Cardiac muscle cell (in vitro differentiated cells and primary cell): ENCODE measurements around the gene RSAD2. TPM values are rescaled to one million over a fixed set of nuclear protein-coding genes. Genes with fewer than 3 reads are reported as not detected.
A peak's percentile ranks its signal among the peaks of the same experiment; 100 is the strongest.

Experiments
- DNase-seq, 2 donors: peaks; one replicate each; pipeline versions ENCODE4 v3.0.0 to v3.0.0-alpha.2; 2010 to 2017; ENCODE audit warnings: low read depth in 1 of 2, low spot score in 1 of 2
- H3K27ac ChIP-seq: fragments of 200-600 bp; sonication (generic); 2 replicates; pipeline ENCODE4 v1.5.1; 2016
- H3K27me3 ChIP-seq: fragments of 200-600 bp; sonication (generic); 2 replicates; pipeline ENCODE4 v1.6.0; 2016; ENCODE audit warnings: control low read depth
- H3K36me3 ChIP-seq: fragments of 200-600 bp; sonication (generic); 2 replicates; pipeline ENCODE4 v1.5.1; 2016; ENCODE audit warnings: control low read depth
- H3K4me1 ChIP-seq: fragments of 200-600 bp; sonication (generic); 2 replicates; pipeline ENCODE4 v1.8.1; 2017; ENCODE audit warnings: low read depth, mild to moderate bottlenecking, mixed run types
- H3K4me3 ChIP-seq: fragments of 200-600 bp; sonication (generic); 2 replicates; pipeline ENCODE4 v1.5.1; 2016; ENCODE audit warnings: mild to moderate bottlenecking
- H3K9me3 ChIP-seq: fragments of 200-600 bp; sonication (generic); 2 replicates; pipeline ENCODE4 v1.5.1; 2017; ENCODE audit warnings: low read depth, mild to moderate bottlenecking, control low read depth
- CTCF ChIP-seq: IDR thresholded peaks from 2 replicates; pipeline ENCODE4 v1.5.1; 2012; ENCODE audit warnings: low read depth, mild to moderate bottlenecking, low read length
- polyA plus RNA-seq: library from polyadenylated mRNA; unstranded; fragments of >200 nt; fragmentation: Nextera tagmentation; extraction: Ambion mirVana; gene quantifications from 2 replicates; pipeline ENCODE4 v1.2.1, GENCODE V29; 2016
- total RNA-seq: library from RNA; depleted of rRNA; stranded (reverse); fragments of >200 nt; gene quantifications from 2 replicates; pipeline ENCODE4 v1.2.3, GENCODE V29; 2016

The RSAD2 gene
- total and polyA plus RNA-seq, 2 experiments from 2014 or later = 0.12 to 0.65 TPM

DNA sequence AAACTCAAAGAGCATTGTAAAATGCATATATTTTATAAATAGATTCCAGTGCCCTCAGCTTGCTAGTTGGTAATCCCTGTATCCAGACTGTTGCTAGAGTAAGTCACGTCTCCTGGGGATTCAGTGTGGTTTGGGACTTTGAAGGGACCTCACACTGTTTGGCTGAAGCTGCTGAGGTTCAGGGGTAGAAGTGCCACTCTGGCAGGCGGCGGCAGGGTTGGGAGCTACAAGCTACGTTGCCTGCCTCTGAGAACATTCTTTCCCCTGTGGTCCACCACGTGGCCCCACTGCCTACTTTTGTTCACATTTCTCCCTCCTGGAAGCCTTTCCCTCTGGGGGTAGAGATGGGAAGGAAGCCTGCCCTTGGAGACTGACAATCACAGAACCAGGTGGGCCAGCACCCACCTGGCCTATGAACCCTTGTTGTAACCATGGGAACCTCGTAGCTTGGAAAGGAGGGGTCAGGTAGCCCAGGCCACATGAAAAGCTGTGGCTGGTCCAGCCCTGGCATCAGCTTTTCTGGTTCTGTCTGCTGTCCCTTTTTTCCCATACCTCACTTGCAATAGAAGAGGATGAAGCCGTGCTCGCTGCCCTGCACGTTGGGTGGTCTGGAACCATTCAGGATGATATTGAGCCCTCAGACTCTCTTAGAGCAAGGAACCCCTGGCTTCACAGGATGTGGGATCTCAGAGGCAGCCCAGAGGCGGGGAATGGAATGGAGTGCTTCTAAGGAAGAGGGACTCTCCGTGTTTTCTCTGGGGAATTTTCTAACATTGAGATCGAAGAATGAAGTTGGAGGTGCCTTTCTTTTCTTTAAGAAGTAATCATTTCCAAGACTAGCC lies 42.5 kb downstream of the RSAD2 start:
- no peak for DNase-seq
- no peaks in the 10 kb centered on the region for H3K36me3 ChIP-seq
- no peaks in the 10 kb centered on the region for H3K9me3 ChIP-seq
- H3K27ac ChIP-seq = no peak overlapping the region
- no peak for TF ChIP-seq CTCF
- no peak overlapping the region for H3K4me3 ChIP-seq
- peaks cover 4% of the 10 kb centered on the region for H3K27me3 ChIP-seq
- H3K4me1 ChIP-seq = peaks cover 9% of the 10 kb centered on the region

GRCh38 chr2:6920743-6921064 lies 43.1 kb downstream of the RSAD2 start:
- no peaks in the 10 kb centered on the region for H3K36me3 ChIP-seq
- peak overlapping the region; percentile 34 for H3K27ac ChIP-seq
- peaks cover 9% of the 10 kb centered on the region for H3K4me1 ChIP-seq
- TF ChIP-seq CTCF = no peak
- peaks cover 4% of the 10 kb centered on the region for H3K27me3 ChIP-seq
- DNase-seq = no peak
- H3K4me3 ChIP-seq = no peak overlapping the region
- H3K9me3 ChIP-seq = no peaks in the 10 kb centered on the region

DNA sequence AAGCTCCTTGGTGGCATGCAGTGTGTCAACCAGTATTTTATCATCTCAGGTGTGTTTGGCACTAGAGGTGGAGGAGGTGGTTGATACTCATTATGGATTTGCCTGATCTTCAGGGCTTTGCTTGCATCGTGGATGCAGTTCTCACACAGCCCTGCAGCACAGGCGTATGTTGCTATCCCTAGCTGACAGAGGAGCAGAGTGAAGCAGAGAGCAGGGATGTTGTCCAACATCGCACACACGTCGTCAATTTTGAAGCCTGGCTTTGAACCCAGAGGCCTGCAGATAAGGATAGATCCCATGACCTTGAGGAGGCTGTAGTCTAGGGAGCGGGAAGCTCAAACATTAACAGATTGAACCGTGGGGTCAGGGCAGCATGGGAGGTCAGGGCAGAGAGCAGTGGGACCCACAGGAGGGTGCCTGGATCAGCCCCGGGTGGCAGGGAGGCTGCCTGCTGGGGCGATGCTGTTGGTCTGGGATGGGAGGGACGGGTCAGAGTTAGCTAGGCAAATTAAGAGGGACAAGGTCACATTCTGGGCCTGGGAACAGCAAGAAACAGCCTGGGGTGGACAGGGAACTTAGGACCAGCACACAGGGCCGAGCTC lies 43.8 kb downstream of the RSAD2 start:
- H3K4me3 ChIP-seq = no peak overlapping the region
- no peaks in the 10 kb centered on the region for H3K27me3 ChIP-seq
- H3K4me1 ChIP-seq = peaks cover 9% of the 10 kb centered on the region

GRCh38 chr2:6922201-6922656 lies 44.7 kb downstream of the RSAD2 start:
- Histone ChIP-seq H3K36me3 (no peaks in the 10 kb centered on the region), H3K27ac (no peak overlapping the region), H3K9me3 (no peaks in the 10 kb centered on the region), H3K4me3 (no peak overlapping the region), H3K27me3 (no peaks in the 10 kb centered on the region), H3K4me1 (peaks cover 14% of the 10 kb centered on the region)
- TF ChIP-seq CTCF = no peak
- DNase-seq = no peak

More for the DNA sequence above, 43.8 kb downstream of the RSAD2 start:
- peak overlapping the region; percentile 34 for H3K27ac ChIP-seq
- H3K9me3 ChIP-seq = no peaks in the 10 kb centered on the region
- TF ChIP-seq CTCF = no peak
- H3K36me3 ChIP-seq = no peaks in the 10 kb centered on the region
- DNase-seq = peak in 1 of 2 donors; percentile 48

- H3K4me3 ChIP-seq = no peak overlapping the region
- no peak overlapping the region for H3K27ac ChIP-seq
- no peaks in the 10 kb centered on the region for H3K9me3 ChIP-seq
- peaks cover 15% of the 10 kb centered on the region for H3K4me1 ChIP-seq
- no peaks in the 10 kb centered on the region for H3K27me3 ChIP-seq
- no peak for DNase-seq
- H3K36me3 ChIP-seq = no peaks in the 10 kb centered on the region
- TF ChIP-seq CTCF = no peak
These were observed 45.7 kb downstream of the RSAD2 start for GRCh38 chr2:6923319-6923718.
